Activated CD4-positive, alpha-beta T cell treated with anti-CD3 and anti-CD28 coated beads for 36 hours (primary cell): ENCODE results near the gene CGB1. TPM values are rescaled to one million over a fixed set of nuclear protein-coding genes. Genes with fewer than 3 reads are reported as not detected.

Experiments used
- ATAC-seq: fragments of 200-7000 bp; cut with Tn5 transposase; one replicate; pipeline ENCODE4 v1.10.0; 2021; ENCODE audit warnings: mild to moderate bottlenecking, moderate library complexity
- CTCF ChIA-PET: fragments of 350-600 bp; sonication (Branson Sonifier 250); formaldehyde crosslinking; loops from one replicate; lab custom pipeline; 2021; ENCODE audit warnings: antibody characterized with exemption; lab: Charles Lee
- POLR2A ChIA-PET: fragments of 350-600 bp; sonication (Branson Sonifier 250); formaldehyde crosslinking; loops from one replicate; lab custom pipeline; 2021; ENCODE audit warnings: antibody characterized with exemption, inconsistent platforms; lab: Charles Lee
- DNase-seq: peaks from one replicate; pipeline ENCODE4 v3.0.0-alpha.2; 2020
- H3K27ac Mint-ChIP-seq: one replicate; pipeline ENCODE4 v1.8.0; 2021; ENCODE audit warnings: mixed read lengths
- H3K27me3 Mint-ChIP-seq: one replicate; pipeline ENCODE4 v1.8.0; 2021; ENCODE audit warnings: mixed read lengths
- H3K36me3 Mint-ChIP-seq: one replicate; pipeline ENCODE4 v1.8.0; 2021; ENCODE audit warnings: low read depth, mixed read lengths
- H3K4me1 Mint-ChIP-seq: one replicate; pipeline ENCODE4 v1.8.0; 2021; ENCODE audit warnings: mixed read lengths
- H3K4me3 Mint-ChIP-seq: one replicate; pipeline ENCODE4 v1.8.0; 2021; ENCODE audit warnings: mild to moderate bottlenecking, moderate library complexity, mixed read lengths
- H3K9me3 Mint-ChIP-seq: one replicate; pipeline ENCODE4 v1.8.0; 2021; ENCODE audit warnings: low read depth, mixed read lengths
- intact Hi-C, 2 experiments: fragments of 100-400 bp; cut with DNase I in 1 of 2; cut with micrococcal nuclease in 1 of 2; formaldehyde crosslinking; loops; one replicate each; pipeline versions ENCODE4 v1.14.2 to v1.15.1; 2022 to 2024; cut with DNase I, micrococcal nuclease
- microRNA-seq: library from miRNA; unstranded; fragments of <30 nt; microRNA quantifications from one replicate; pipeline ENCODE4 v1.2.0, GENCODE V29; 2021; ENCODE audit warnings: borderline replicate concordance
- total RNA-seq, 2 experiments: library from RNA; stranded (reverse); gene quantifications; one replicate each; pipeline ENCODE4 v1.2.3, GENCODE V29; 2021

The CGB1 gene
- total RNA-seq, 2 experiments from 2014 or later: not detected

GRCh38 chr19:48986211-48986610 is 50.5 kb downstream of the CGB1 start:
- POLR2A ChIA-PET: no interaction called here
- peaks cover 43% of the 10 kb centered on the region for H3K36me3 Mint-ChIP-seq

DNA sequence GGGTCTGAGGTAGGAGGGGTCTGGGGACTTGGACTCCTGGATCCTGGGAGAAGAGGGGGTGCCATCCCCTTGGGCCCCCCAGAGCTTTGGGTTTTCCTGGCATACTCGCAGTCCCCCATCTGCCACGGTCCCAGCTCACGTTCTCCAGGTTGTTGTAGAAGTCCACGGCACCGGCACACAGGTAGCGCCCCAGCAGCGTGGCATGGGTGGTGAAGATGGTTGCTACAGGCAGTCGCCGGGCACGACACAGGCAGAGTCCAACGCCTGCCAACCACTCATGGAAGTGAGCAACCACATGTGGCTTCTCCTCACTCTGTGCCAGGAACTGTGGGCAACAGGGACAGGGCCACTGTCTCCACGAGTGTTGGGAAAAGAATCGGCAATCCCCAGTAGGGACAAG is 51.0 kb downstream of the CGB1 start:
- Mint-ChIP-seq H3K4me1 (peaks cover 18% of the 10 kb centered on the region), H3K27ac (no peak overlapping the region), H3K4me3 (no peak overlapping the region), H3K27me3 (no peaks in the 10 kb centered on the region), H3K9me3 (no peaks in the 10 kb centered on the region), H3K36me3 (peaks cover 42% of the 10 kb centered on the region)
- CTCF ChIA-PET: interaction anchor here (0.6 to 2.0 kb wide), 3 partner anchors 8 to 213 kb away, joined by 3 to 6 read pairs (median 4); no protein-coding TSS in a partner anchor
- intact Hi-C loops: no loop called here
- POLR2A ChIA-PET: no interaction called here
- DNase-seq: no peak
- ATAC-seq: no peak

More at GRCh38 chr19:48986211-48986610, 50.5 kb downstream of the CGB1 start:
- CTCF ChIA-PET: interaction anchor here (0.7 to 2.0 kb wide), 3 partner anchors 9 to 169 kb away, joined by 3 to 6 read pairs (median 5); partner anchors contain the start of gene HRC
- no peak for ATAC-seq
- Mint-ChIP-seq H3K9me3 (no peaks in the 10 kb centered on the region), H3K27me3 (no peaks in the 10 kb centered on the region), H3K27ac (no peak overlapping the region), H3K4me3 (no peak overlapping the region), H3K4me1 (peaks cover 23% of the 10 kb centered on the region)
- intact Hi-C loops: no loop called here
- DNase-seq: no peak

Small RNAs within 50 kb of the gene (microRNA-seq; reads per million reads assigned to microRNA genes)
- not detected for gene MIR6798

Other genes with a start within 250 kb of the CGB1 start
- 10 to 100 TPM; 65.9 to 70.3 TPM for gene BCAT2, start 225.9 kb downstream of the CGB1 start, total RNA-seq
- under 1 TPM; 0.21 to 0.83 TPM for gene HSD17B14, start 200.4 kb downstream of the CGB1 start, total RNA-seq
- 10 to 100 TPM in 1 of 2 experiments, 1 to 10 TPM in 1; 7.0 to 10.9 TPM for gene PLEKHA4, start 168.3 kb downstream of the CGB1 start, total RNA-seq
- 10 to 100 TPM; 51.6 to 62.4 TPM for gene PPP1R15A, start 164.5 kb downstream of the CGB1 start, total RNA-seq
- under 1 TPM; 0.37 to 0.87 TPM for gene TULP2, start 138.2 kb downstream of the CGB1 start, total RNA-seq
- 100 to 1,000 TPM; 115 to 118 TPM for gene NUCB1, start 136.6 kb downstream of the CGB1 start, total RNA-seq
- gene DHDH, start 103.2 kb downstream of the CGB1 start, total RNA-seq: 1 to 10 TPM; 1.4 to 2.4 TPM
- 100 to 1,000 TPM; 128 to 143 TPM for gene BAX, start 82.0 kb downstream of the CGB1 start, total RNA-seq
- 1,000 to 10,000 TPM in 1 of 2 experiments, 100 to 1,000 TPM in 1; 809 to 1,111 TPM for gene FTL, start 71.6 kb downstream of the CGB1 start, total RNA-seq
- 100 to 1,000 TPM in 1 of 2 experiments, 10 to 100 TPM in 1; 80.2 to 102 TPM for gene GYS1, start 43.6 kb downstream of the CGB1 start, total RNA-seq
- 100 to 1,000 TPM; 155 to 178 TPM for gene RUVBL2, start 43.0 kb downstream of the CGB1 start, total RNA-seq
- gene LHB, start 19.8 kb downstream of the CGB1 start, total RNA-seq: under 1 TPM; 0.39 to 0.51 TPM
- not detected for gene CGB3, start 12.6 kb downstream of the CGB1 start, total RNA-seq
- gene CGB2, start 5.0 kb downstream of the CGB1 start, total RNA-seq: under 1 TPM in 1 of 2 experiments, not detected in 1; 0.43 TPM
- gene CGB5, start 7.0 kb upstream of the CGB1 start, total RNA-seq: not detected
- not detected for gene CGB8, start 12.2 kb upstream of the CGB1 start, total RNA-seq
- gene CGB7, start 20.9 kb upstream of the CGB1 start, total RNA-seq: under 1 TPM in 1 of 2 experiments, not detected in 1; 0.40 TPM
- gene NTF4, start 27.9 kb upstream of the CGB1 start, total RNA-seq: not detected
- not detected for gene KCNA7, start 35.8 kb upstream of the CGB1 start, total RNA-seq
- gene SNRNP70, start 48.6 kb upstream of the CGB1 start, total RNA-seq: 100 to 1,000 TPM; 225 to 306 TPM
- 1 to 10 TPM; 3.5 to 4.3 TPM for gene LIN7B, start 77.5 kb upstream of the CGB1 start, total RNA-seq
- gene C19orf73, start 82.2 kb upstream of the CGB1 start, total RNA-seq: 1 to 10 TPM; 1.7 to 2.0 TPM
- gene PPFIA3, start 82.6 kb upstream of the CGB1 start, total RNA-seq: 1 to 10 TPM; 5.4 to 6.1 TPM
- gene HRC, start 118.5 kb upstream of the CGB1 start, total RNA-seq: not detected
- gene TRPM4, start 120.9 kb upstream of the CGB1 start, total RNA-seq: 1 to 10 TPM; 1.5 to 1.9 TPM